Measurements from ENCODE around the gene CPED1. TPM values are rescaled to one million over a fixed set of nuclear protein-coding genes. Genes with fewer than 3 reads are reported as not detected.

The CPED1 gene
- total RNA-seq, 1 experiment from 2014 or later, result 0.44 TPM

DNA sequence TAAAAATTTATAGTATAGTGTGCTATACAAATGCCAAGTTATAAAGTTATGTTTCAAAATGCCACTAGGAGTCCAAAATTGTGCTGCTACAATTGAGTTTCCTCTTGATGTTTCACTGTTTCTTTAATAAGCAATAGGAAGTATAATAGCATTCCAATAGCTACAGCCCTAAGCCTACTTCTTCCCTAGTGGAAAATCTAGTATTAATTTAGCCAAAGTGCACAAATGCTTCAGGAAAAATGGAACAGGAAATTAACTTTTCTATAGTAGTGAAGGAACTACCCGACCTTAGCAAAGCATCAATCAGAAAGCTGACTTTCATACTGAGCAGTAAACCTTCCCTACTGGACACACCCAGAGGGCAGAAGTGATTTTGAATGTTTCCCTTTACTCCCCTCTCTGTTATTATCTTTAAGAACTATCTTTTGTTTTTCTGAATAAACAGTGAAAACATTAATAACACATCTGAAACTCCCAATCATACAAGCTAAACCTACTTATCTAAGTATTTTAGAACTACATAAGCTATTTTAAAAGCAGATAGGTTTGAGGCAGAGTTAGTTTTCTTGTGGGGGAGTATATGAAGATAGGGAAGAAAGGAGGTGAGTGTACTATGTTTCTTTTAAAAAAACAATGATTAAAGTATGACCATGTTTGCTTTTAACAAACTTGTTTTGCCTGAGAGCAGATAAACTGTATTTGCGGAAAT, 13.7 kb downstream of the CPED1 start:
- no peak for DNase-seq (ENCODE audit: low spot score)
- Mint-ChIP-seq H3K4me3 (no peak overlapping the region), H3K27me3 (ENCODE audit: low read depth) (no peaks in the 10 kb centered on the region), H3K4me1 (peaks cover 20% of the 10 kb centered on the region), H3K27ac (no peak overlapping the region), H3K36me3 (no peaks in the 10 kb centered on the region), H3K9me3 (peaks cover 4% of the 10 kb centered on the region)
- ChIA-PET CTCF (no interaction called here), POLR2A (no interaction called here)
- ATAC-seq, result no peak
- TF ChIP-seq SMAD3 (CRISPR knock-in tag; IDR thresholded peaks at IDR 0.05; ENCODE audit: borderline replicate concordance), result no peak
- no peak for TF ChIP-seq NFATC4 (CRISPR knock-in tag; IDR thresholded peaks at IDR 0.05)
- no peak for TF ChIP-seq NR1H2 (CRISPR knock-in tag; IDR thresholded peaks at IDR 0.05)
- TF ChIP-seq ETV6 (CRISPR knock-in tag; IDR thresholded peaks at IDR 0.05), result no peak
- TF ChIP-seq ERG (CRISPR knock-in tag; IDR thresholded peaks at IDR 0.05), result no peak
- no peak for TF ChIP-seq ZSCAN18 (CRISPR knock-in tag; IDR thresholded peaks at IDR 0.05)
- no peak for TF ChIP-seq NFE2L1 (CRISPR knock-in tag; IDR thresholded peaks at IDR 0.05)
- TF ChIP-seq ZNF396 (CRISPR knock-in tag; IDR thresholded peaks at IDR 0.05; ENCODE audit: borderline replicate concordance), result no peak
- TF ChIP-seq, protein P1, sequence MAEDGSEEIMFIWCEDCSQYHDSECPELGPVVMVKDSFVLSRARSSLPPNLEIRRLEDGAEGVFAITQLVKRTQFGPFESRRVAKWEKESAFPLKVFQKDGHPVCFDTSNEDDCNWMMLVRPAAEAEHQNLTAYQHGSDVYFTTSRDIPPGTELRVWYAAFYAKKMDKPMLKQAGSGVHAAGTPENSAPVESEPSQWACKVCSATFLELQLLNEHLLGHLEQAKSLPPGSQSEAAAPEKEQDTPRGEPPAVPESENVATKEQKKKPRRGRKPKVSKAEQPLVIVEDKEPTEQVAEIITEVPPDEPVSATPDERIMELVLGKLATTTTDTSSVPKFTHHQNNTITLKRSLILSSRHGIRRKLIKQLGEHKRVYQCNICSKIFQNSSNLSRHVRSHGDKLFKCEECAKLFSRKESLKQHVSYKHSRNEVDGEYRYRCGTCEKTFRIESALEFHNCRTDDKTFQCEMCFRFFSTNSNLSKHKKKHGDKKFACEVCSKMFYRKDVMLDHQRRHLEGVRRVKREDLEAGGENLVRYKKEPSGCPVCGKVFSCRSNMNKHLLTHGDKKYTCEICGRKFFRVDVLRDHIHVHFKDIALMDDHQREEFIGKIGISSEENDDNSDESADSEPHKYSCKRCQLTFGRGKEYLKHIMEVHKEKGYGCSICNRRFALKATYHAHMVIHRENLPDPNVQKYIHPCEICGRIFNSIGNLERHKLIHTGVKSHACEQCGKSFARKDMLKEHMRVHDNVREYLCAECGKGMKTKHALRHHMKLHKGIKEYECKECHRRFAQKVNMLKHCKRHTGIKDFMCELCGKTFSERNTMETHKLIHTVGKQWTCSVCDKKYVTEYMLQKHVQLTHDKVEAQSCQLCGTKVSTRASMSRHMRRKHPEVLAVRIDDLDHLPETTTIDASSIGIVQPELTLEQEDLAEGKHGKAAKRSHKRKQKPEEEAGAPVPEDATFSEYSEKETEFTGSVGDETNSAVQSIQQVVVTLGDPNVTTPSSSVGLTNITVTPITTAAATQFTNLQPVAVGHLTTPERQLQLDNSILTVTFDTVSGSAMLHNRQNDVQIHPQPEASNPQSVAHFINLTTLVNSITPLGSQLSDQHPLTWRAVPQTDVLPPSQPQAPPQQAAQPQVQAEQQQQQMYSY (CRISPR knock-in tag; IDR thresholded peaks at IDR 0.05), result no peak
- no peak for TF ChIP-seq IRF1 (CRISPR knock-in tag; IDR thresholded peaks at IDR 0.05)
- TF ChIP-seq NFYB (CRISPR knock-in tag; conservative IDR thresholded peaks at IDR 0.05; ENCODE audit: low read depth), result no peak
- no peak for TF ChIP-seq GTF2I (CRISPR knock-in tag; conservative IDR thresholded peaks at IDR 0.05)
- no peak for TF ChIP-seq ZNF416 (CRISPR knock-in tag; IDR thresholded peaks at IDR 0.05)
- TF ChIP-seq, protein P2, sequence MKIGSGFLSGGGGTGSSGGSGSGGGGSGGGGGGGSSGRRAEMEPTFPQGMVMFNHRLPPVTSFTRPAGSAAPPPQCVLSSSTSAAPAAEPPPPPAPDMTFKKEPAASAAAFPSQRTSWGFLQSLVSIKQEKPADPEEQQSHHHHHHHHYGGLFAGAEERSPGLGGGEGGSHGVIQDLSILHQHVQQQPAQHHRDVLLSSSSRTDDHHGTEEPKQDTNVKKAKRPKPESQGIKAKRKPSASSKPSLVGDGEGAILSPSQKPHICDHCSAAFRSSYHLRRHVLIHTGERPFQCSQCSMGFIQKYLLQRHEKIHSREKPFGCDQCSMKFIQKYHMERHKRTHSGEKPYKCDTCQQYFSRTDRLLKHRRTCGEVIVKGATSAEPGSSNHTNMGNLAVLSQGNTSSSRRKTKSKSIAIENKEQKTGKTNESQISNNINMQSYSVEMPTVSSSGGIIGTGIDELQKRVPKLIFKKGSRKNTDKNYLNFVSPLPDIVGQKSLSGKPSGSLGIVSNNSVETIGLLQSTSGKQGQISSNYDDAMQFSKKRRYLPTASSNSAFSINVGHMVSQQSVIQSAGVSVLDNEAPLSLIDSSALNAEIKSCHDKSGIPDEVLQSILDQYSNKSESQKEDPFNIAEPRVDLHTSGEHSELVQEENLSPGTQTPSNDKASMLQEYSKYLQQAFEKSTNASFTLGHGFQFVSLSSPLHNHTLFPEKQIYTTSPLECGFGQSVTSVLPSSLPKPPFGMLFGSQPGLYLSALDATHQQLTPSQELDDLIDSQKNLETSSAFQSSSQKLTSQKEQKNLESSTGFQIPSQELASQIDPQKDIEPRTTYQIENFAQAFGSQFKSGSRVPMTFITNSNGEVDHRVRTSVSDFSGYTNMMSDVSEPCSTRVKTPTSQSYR (CRISPR knock-in tag; IDR thresholded peaks at IDR 0.05), result no peak
- no peak for TF ChIP-seq ZNF121 (CRISPR knock-in tag; IDR thresholded peaks at IDR 0.05)

GRCh38 chr7:121002757-121003200, 14.3 kb downstream of the CPED1 start:
- H3K27me3 Mint-ChIP-seq (ENCODE audit: low read depth), result no peaks in the 10 kb centered on the region
- H3K36me3 Mint-ChIP-seq, result no peaks in the 10 kb centered on the region
- no peak for TF ChIP-seq JAZF1 (CRISPR knock-in tag; IDR thresholded peaks at IDR 0.05)
- TF ChIP-seq ZNF219 (CRISPR knock-in tag; IDR thresholded peaks at IDR 0.05; ENCODE audit: borderline replicate concordance), result no peak
- TF ChIP-seq E2F1 (CRISPR knock-in tag; IDR thresholded peaks at IDR 0.05), result no peak
- TF ChIP-seq GTF2I (CRISPR knock-in tag; conservative IDR thresholded peaks at IDR 0.05), result no peak
- TF ChIP-seq, protein P3, sequence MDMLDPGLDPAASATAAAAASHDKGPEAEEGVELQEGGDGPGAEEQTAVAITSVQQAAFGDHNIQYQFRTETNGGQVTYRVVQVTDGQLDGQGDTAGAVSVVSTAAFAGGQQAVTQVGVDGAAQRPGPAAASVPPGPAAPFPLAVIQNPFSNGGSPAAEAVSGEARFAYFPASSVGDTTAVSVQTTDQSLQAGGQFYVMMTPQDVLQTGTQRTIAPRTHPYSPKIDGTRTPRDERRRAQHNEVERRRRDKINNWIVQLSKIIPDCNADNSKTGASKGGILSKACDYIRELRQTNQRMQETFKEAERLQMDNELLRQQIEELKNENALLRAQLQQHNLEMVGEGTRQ (CRISPR knock-in tag; IDR thresholded peaks at IDR 0.05), result no peak
- TF ChIP-seq SMAD3 (CRISPR knock-in tag; IDR thresholded peaks at IDR 0.05; ENCODE audit: borderline replicate concordance), result no peak
- no peak for TF ChIP-seq RORB (CRISPR knock-in tag; IDR thresholded peaks at IDR 0.05)
- H3K4me3 Mint-ChIP-seq, result no peak overlapping the region
- peaks cover 4% of the 10 kb centered on the region for H3K9me3 Mint-ChIP-seq
- no peak overlapping the region for H3K27ac Mint-ChIP-seq
- no peak for DNase-seq (ENCODE audit: low spot score)
- ChIA-PET POLR2A (no interaction called here), CTCF (no interaction called here)
- no peak for ATAC-seq
- H3K4me1 Mint-ChIP-seq, result peaks cover 23% of the 10 kb centered on the region

All from WTC11 (cell line).